Right lobe of liver (tissue), 6 donors: ENCODE results near the gene CD300LD. TPM values are rescaled to one million over a fixed set of nuclear protein-coding genes. Genes with fewer than 3 reads are reported as not detected.

Source experiments
- ATAC-seq, 4 donors: fragments of 200-7000 bp; cut with Tn5 transposase; one replicate each; pipeline ENCODE4 v1.9.1; 2020; ENCODE audit warnings: mild to moderate bottlenecking in 4 of 4, moderate library complexity in 4 of 4
- DNase-seq, 3 donors: peaks; one replicate each; pipeline ENCODE4 v3.0.0-alpha.2; 2020
- H3K27ac ChIP-seq, 3 donors: fragments of 200-600 bp; one replicate each; pipeline ENCODE4 v1.8.0; 2022
- H3K27me3 ChIP-seq, 2 donors: fragments of 200-600 bp; one replicate each; pipeline ENCODE4 v1.8.0; 2022
- H3K36me3 ChIP-seq, 4 donors: fragments of 200-600 bp; sonication (generic) in 1 of 4; one replicate each; pipeline versions ENCODE4 v1.5.1 to v1.8.0; 2017 to 2022; ENCODE audit warnings: control low read depth in 1 of 4
- H3K4me1 ChIP-seq, 4 donors: fragments of 200-600 bp; sonication (generic) in 1 of 4; one replicate each; pipeline versions ENCODE4 v1.5.1 to v1.8.0; 2017 to 2022; ENCODE audit warnings: control low read depth in 1 of 4
- H3K4me3 ChIP-seq, 3 donors: fragments of 200-600 bp; one replicate each; pipeline ENCODE4 v1.8.0; 2022
- H3K9me3 ChIP-seq, 4 donors: fragments of 200-600 bp; sonication (generic) in 1 of 4; one replicate each; pipeline versions ENCODE4 v1.5.1 to v1.8.0; 2017 to 2022; ENCODE audit warnings: control low read depth in 1 of 4
- POLR2A ChIP-seq: fragments of 450-650 bp; IDR thresholded peaks from one replicate; pipeline ENCODE4 v1.6.1; 2017; ENCODE audit warnings: antibody characterized with exemption, mild to moderate bottlenecking
- WGBS: methylation state at CpG from one replicate; pipeline ENCODE4 v1.1.6; 2018; ENCODE audit warnings: low coverage, low lambda C conversion rate; ENCODE audit not compliant: insufficient coverage; ENCODE audit errors: missing lambda C conversion rate; 5-methylcytosine and 5-hydroxymethylcytosine counted together
- intact Hi-C, 2 donors: fragments of 100-400 bp; cut with DNase I; formaldehyde crosslinking; loops; one replicate each; pipeline versions ENCODE4 v1.11.2 to v1.14.1; 2022
- total RNA-seq, 6 experiments: library from RNA; depleted of rRNA in 2 of 6; stranded (reverse); fragments of >200 nt in 2 of 6; fragmentation: NEBNext Ultra II Directional in 3 of 6; extraction: Animal tissue kit (Norgen Biotek cat#: 25700) in 3 of 6; gene quantifications; one replicate each; pipeline versions ENCODE4 v1.1.0 to v1.2.4, GENCODE V29; 2016 to 2023
- TF ChIP-seq, protein P1 (sequence below), 4 donors: fragments of 200-600 bp in 3 of 4; fragments of 450-650 bp in 1 of 4; IDR thresholded peaks; one replicate each; pipeline versions ENCODE4 v1.5.1 to v1.8.0; 2016 to 2022; ENCODE audit warnings: antibody characterized with exemption in 4 of 4, mild to moderate bottlenecking in 2 of 4
- donor health status: DM: no; HTN: yes; CAD: no.
- donor health status: DM: no; HTN: no; CAD: no.
- donor health status: DM: no; HTN: no; CAD: no.
- donor health status: DM: no; HTN: yes; CAD: no.
- donor health status: DM: no; HTN: yes; CAD: no.

Gene CD300LD
- total RNA-seq, 6 experiments from 2014 or later: not detected

DNA sequence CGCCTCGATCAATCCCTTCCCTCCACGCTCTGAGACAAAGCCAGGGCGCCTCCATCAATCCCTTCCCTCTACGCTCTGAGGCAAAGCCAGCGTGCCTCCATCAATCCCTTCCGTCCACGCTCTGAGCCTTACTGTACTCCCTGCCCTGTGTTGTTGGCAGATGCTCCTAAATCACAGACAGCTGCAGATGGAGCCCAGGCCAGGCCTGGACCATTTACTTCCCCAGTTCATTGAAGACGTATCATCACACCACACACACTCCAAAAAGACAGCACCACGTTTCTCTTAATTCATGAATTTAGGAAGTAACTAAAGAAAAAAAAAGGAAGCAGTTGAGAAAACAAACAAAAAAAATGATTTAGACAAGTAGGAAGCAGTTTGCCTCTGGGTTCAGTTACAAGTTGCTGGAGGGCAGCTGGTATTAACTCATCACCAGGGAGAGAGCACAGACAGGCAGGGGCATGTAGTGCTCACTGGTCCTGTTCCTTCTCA is 7.4 kb upstream of the CD300LD start:
- intact Hi-C loops: no loop called here
- DNase-seq (no peak), ATAC-seq (peak; percentile 26 to 66 (median 48))
- WGBS: 22% methylated on average over 9 of the region's 10 CpGs
- H3K27ac ChIP-seq: no peak overlapping the region
- no peaks in the 10 kb centered on the region for H3K4me1 ChIP-seq
- no peak overlapping the region for H3K4me3 ChIP-seq
- H3K9me3 ChIP-seq: no peaks in the 10 kb centered on the region
- no peaks in the 10 kb centered on the region for H3K36me3 ChIP-seq
- TF ChIP-seq, protein P1, sequence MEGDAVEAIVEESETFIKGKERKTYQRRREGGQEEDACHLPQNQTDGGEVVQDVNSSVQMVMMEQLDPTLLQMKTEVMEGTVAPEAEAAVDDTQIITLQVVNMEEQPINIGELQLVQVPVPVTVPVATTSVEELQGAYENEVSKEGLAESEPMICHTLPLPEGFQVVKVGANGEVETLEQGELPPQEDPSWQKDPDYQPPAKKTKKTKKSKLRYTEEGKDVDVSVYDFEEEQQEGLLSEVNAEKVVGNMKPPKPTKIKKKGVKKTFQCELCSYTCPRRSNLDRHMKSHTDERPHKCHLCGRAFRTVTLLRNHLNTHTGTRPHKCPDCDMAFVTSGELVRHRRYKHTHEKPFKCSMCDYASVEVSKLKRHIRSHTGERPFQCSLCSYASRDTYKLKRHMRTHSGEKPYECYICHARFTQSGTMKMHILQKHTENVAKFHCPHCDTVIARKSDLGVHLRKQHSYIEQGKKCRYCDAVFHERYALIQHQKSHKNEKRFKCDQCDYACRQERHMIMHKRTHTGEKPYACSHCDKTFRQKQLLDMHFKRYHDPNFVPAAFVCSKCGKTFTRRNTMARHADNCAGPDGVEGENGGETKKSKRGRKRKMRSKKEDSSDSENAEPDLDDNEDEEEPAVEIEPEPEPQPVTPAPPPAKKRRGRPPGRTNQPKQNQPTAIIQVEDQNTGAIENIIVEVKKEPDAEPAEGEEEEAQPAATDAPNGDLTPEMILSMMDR (IDR thresholded peaks at IDR 0.05): no peak
- H3K27me3 ChIP-seq: no peaks in the 10 kb centered on the region

DNA sequence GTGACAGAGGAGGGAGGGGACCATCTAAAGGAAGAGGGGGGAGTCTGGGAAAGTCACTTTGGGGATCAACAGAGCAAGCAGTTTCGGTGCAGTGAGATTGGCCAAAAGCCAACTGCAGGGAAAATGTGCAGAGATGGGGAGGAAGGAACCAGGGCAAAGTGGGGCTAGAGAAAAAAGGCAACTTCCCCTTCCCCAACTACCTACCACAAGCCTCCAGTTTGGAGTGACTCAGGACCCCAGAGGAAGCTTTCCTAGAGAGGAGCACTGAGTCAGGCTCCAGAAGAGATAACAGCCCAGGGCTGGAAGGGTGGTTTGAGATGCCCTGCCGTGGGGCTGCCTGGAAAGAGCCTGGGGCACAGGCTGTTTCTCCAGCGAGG is 6.9 kb upstream of the CD300LD start:
- TF ChIP-seq POLR2A: no peak
- TF ChIP-seq, protein P1 (IDR thresholded peaks at IDR 0.05): no peak
- Histone ChIP-seq H3K36me3 (no peaks in the 10 kb centered on the region), H3K4me3 (no peak overlapping the region), H3K27me3 (no peaks in the 10 kb centered on the region), H3K9me3 (no peaks in the 10 kb centered on the region), H3K4me1 (no peaks in the 10 kb centered on the region), H3K27ac (no peak overlapping the region)
- peak in 1 of 4 donors; percentile 34 for ATAC-seq
- no peak for DNase-seq
- intact Hi-C loops: no loop called here
- 7% methylated on average over 3 of the region's 3 CpGs for WGBS

DNA sequence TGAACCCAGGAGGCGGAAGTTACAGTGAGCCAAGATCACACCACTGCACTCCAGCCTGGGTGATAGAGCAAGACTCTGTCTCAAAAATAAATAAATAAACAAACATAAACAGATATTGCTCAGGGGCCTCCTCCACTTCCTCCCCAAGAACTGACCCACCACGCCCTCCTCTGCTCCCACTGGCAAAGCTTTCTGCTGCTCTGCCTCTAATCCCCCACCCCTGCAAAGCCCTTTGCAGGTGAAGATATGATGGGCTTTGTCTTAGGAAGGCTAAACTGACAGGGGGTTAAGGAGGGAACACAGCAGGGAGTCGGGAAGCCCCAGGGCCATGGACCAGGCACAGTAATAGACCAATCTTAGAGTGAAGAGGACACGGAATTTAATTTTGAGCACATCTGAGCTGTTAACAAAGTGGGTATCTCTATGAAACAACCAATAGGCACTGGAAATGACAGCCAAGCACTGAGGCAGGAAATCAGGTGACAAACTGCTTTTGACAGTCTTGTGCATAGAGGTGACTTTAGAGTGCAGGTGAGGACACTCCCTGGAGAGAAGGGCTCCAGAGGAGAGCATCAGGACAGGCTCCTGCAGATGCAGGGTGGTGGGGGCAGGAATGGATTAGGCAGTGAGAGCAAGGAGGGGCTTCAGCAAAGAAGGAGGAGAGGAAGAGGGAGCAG is 6.4 kb upstream of the CD300LD start:
- ATAC-seq (no peak), DNase-seq (no peak)
- Histone ChIP-seq H3K9me3 (no peaks in the 10 kb centered on the region), H3K36me3 (no peaks in the 10 kb centered on the region), H3K4me3 (no peak overlapping the region), H3K27ac (no peak overlapping the region), H3K27me3 (no peaks in the 10 kb centered on the region), H3K4me1 (no peaks in the 10 kb centered on the region)
- intact Hi-C loops: no loop called here
- TF ChIP-seq, protein P1 (IDR thresholded peaks at IDR 0.05): no peak
- no peak for TF ChIP-seq POLR2A
- 20% methylated on average over 3 of the region's 4 CpGs for WGBS

DNA sequence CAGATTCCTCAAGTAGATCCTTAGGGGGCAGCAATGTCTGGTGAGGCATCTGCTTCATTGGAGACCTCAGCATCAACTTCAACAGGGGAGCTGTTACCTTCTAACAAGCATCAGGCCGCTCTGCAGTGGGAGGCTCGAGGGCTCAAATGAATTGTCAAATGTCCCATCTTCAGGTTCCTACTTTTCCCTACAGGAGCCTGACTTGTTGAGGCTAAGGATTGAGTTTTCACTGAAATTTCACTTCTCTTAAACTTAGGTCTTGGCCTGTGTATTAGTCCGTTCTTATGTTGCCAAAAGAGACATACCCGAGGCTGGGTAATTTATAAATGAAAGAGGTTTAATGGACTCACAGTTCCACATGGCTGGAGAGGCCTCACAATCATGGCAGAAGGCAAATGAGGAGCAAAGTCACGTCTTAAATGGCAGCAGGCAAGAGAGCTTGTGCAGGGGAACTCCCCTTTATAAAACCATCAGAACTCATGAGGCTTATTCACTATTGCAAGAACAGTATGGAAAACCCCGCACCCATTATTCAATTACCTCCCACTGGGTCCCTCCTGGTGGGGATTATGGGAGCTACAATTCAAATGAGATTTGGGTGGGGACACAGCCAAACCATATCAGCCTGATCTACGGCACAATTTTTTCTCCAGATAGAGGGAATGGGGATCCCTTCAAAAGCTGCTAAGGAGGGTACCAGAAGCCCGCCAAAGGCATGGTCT is 5.1 kb upstream of the CD300LD start:
- TF ChIP-seq, protein P1 (IDR thresholded peaks at IDR 0.05): no peak
- no peak for TF ChIP-seq POLR2A
- WGBS: 52% methylated on average over 8 of the region's 8 CpGs

More for the DNA sequence above, 5.1 kb upstream of the CD300LD start:
- no peaks in the 10 kb centered on the region for H3K9me3 ChIP-seq
- no peaks in the 10 kb centered on the region for H3K36me3 ChIP-seq
- ATAC-seq: no peak
- H3K4me3 ChIP-seq: no peak overlapping the region
- DNase-seq: no peak
- no peaks in the 10 kb centered on the region for H3K27me3 ChIP-seq
- H3K4me1 ChIP-seq: no peaks in the 10 kb centered on the region
- no peak overlapping the region for H3K27ac ChIP-seq
- intact Hi-C loops: no loop called here
